GM18951 (cell line): ENCODE data around the gene CCDC92.

Source experiments
- POLR2A ChIP-seq: IDR thresholded peaks from 4 replicates; pipeline ENCODE4 v1.6.1; 2011; ENCODE audit warnings: mild to moderate bottlenecking; ENCODE audit not compliant: insufficient read length, insufficient read depth; ENCODE audit errors: extremely low read depth
- in situ Hi-C: fragments of 300-500 bp; cut with MboI; formaldehyde crosslinking; loops from one replicate; pipeline ENCODE4 v1.12.0; 2022; ENCODE audit warnings: low sequenced_read_pairs, mixed read lengths, inconsistent platforms; ENCODE audit not compliant: unreplicated experiment

CCDC92 gene

GRCh38 chr12:123997033-123997822, 24.6 kb upstream of the CCDC92 start:
- in situ Hi-C loops: no loop called here
- no peak for TF ChIP-seq POLR2A

- in situ Hi-C loops: no loop called here
Measured at GRCh38 chr12:123996581-123996980, 23.9 kb upstream of the CCDC92 start.

GRCh38 chr12:123995023-123995748, 22.6 kb upstream of the CCDC92 start:
- TF ChIP-seq POLR2A: no peak
- in situ Hi-C loops: no loop called here

More at GRCh38 chr12:123996581-123996980, 23.9 kb upstream of the CCDC92 start:
- no peak for TF ChIP-seq POLR2A

GRCh38 chr12:123992118-123992825, 19.6 kb upstream of the CCDC92 start:
- in situ Hi-C loops: no loop called here
- no peak for TF ChIP-seq POLR2A

GRCh38 chr12:123991372-123991951, 18.8 kb upstream of the CCDC92 start:
- TF ChIP-seq POLR2A: no peak
- in situ Hi-C loops: no loop called here

GRCh38 chr12:123990511-123990910, 17.9 kb upstream of the CCDC92 start:
- in situ Hi-C loops: no loop called here
- no peak for TF ChIP-seq POLR2A

GRCh38 chr12:123989753-123990152, 17.1 kb upstream of the CCDC92 start:
- in situ Hi-C loops: no loop called here
- no peak for TF ChIP-seq POLR2A

- no peak for TF ChIP-seq POLR2A
- in situ Hi-C loops: no loop called here
Measured at GRCh38 chr12:123989168-123989567, 16.5 kb upstream of the CCDC92 start.

GRCh38 chr12:123987022-123987421, 14.4 kb upstream of the CCDC92 start:
- TF ChIP-seq POLR2A: no peak
- in situ Hi-C loops: no loop called here

GRCh38 chr12:123986374-123986965, 13.8 kb upstream of the CCDC92 start:
- TF ChIP-seq POLR2A: no peak
- in situ Hi-C loops: no loop called here

GRCh38 chr12:123984903-123985302, 12.3 kb upstream of the CCDC92 start:
- TF ChIP-seq POLR2A: no peak

GRCh38 chr12:123983822-123984485, 11.3 kb upstream of the CCDC92 start:
- in situ Hi-C loops: no loop called here
- no peak for TF ChIP-seq POLR2A

More at GRCh38 chr12:123984903-123985302, 12.3 kb upstream of the CCDC92 start:
- in situ Hi-C loops: no loop called here
